Neural progenitor cell (in vitro differentiated cells): ENCODE measurements around the gene NSMCE1.

Experiments
- EZH2 ChIP-seq: fragments of 200-600 bp; sonication (generic); IDR thresholded peaks from 2 replicates; pipeline ENCODE4 v1.6.1; 2017; ENCODE audit warnings: antibody characterized with exemption, mild to moderate bottlenecking, moderate library complexity
- EZH2phosphoT487 ChIP-seq: fragments of 200-600 bp; sonication (generic); IDR thresholded peaks from 2 replicates; pipeline ENCODE4 v1.6.1; 2017; ENCODE audit warnings: antibody characterized with exemption
- TF ChIP-seq, protein P1 (sequence below): fragments of 200-600 bp; sonication (generic); IDR thresholded peaks from 2 replicates; pipeline ENCODE4 v1.5.1; 2017; ENCODE audit warnings: antibody characterized with exemption, mild to moderate bottlenecking

DNA sequence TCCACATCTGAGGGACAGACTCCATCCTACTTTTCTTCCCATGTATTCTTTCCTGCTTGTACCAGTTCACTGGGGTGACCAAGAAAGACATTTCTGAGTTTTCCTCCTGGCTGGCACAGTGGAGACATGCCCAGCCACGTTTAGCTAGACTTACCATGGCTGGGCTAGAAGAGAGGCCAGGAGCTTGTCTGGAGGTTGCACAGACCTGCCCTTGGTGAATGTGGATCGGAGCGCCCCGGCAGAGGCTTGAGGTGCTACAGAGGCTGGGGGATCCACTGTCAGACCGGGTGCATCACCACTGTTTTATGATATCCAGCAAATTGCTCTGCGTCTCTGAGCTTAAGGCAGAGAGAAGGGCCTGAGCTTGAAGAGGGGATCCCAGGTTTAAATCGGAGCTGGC lies 48.7 kb upstream of the NSMCE1 start:
- no peak for TF ChIP-seq EZH2
- no peak for TF ChIP-seq EZH2phosphoT487
- TF ChIP-seq, protein P1, sequence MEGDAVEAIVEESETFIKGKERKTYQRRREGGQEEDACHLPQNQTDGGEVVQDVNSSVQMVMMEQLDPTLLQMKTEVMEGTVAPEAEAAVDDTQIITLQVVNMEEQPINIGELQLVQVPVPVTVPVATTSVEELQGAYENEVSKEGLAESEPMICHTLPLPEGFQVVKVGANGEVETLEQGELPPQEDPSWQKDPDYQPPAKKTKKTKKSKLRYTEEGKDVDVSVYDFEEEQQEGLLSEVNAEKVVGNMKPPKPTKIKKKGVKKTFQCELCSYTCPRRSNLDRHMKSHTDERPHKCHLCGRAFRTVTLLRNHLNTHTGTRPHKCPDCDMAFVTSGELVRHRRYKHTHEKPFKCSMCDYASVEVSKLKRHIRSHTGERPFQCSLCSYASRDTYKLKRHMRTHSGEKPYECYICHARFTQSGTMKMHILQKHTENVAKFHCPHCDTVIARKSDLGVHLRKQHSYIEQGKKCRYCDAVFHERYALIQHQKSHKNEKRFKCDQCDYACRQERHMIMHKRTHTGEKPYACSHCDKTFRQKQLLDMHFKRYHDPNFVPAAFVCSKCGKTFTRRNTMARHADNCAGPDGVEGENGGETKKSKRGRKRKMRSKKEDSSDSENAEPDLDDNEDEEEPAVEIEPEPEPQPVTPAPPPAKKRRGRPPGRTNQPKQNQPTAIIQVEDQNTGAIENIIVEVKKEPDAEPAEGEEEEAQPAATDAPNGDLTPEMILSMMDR, result no peak
